Neuron (in vitro differentiated cells): ENCODE data around the gene SHB.

Experiments
- H2AFZ ChIP-seq: one replicate; pipeline ENCODE4 v1.6.1; 2013; ENCODE audit warnings: low read depth, mild to moderate bottlenecking, inconsistent platforms, low read length, moderate library complexity
- H3K27me3 ChIP-seq: one replicate; pipeline ENCODE4 v1.6.1; 2013; ENCODE audit warnings: low read length; ENCODE audit not compliant: insufficient read depth
- H3K36me3 ChIP-seq: one replicate; pipeline ENCODE4 v1.6.1; 2013; ENCODE audit warnings: low read length; ENCODE audit not compliant: insufficient read depth
- H3K4me1 ChIP-seq: one replicate; pipeline ENCODE4 v1.6.1; 2013; ENCODE audit warnings: low read length; ENCODE audit not compliant: insufficient read depth
- H3K4me3 ChIP-seq: 2 replicates; pipeline ENCODE4 v1.5.1; 2013; ENCODE audit warnings: mild to moderate bottlenecking, low read length, moderate library complexity
- H3K9me3 ChIP-seq: one replicate; pipeline ENCODE4 v1.6.1; 2013; ENCODE audit warnings: low read length

The SHB gene

DNA sequence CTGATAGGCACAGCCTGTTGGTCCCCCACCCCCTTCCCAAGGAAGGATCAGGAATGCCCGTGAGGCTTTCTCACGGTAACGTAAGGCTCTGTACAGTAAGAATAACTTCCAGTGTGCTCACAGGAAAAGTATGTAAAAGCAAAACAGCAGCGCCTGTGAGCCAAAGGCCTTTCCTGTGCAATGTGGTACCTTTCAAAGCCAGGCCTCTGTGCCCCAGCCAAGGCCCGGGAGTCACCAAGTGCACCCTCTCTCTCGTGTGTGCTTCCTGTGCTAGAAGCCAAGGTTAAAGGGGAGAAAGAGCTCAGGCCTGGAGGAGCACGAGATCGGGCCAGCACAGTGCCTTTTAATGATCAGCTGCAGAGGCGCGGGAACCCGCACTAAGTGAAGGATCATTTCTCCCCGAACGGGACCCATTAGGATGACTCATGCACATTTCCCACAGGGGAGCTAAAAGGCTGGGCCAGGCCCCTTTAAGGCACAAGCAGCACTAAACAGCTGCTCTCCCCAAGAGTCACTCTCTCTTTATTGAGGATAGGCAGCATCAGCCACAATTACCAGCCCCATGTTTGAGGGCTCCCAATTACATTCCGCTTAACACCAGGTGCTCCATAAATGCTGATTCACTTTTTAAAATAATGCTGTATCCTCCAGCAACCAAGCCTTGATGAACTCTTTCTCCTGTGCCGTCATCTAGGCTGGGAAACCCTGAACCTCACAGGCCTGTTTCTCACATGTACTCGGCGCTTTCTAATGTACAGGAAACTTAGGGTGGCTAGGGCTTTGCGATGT lies 42.8 kb downstream of the SHB start:
- H2AFZ ChIP-seq: no peak overlapping the region
- H3K4me3 ChIP-seq: no peak overlapping the region
- no peaks in the 10 kb centered on the region for H3K36me3 ChIP-seq
- H3K27me3 ChIP-seq: no peaks in the 10 kb centered on the region
- peaks cover 43% of the 10 kb centered on the region for H3K4me1 ChIP-seq
- no peaks in the 10 kb centered on the region for H3K9me3 ChIP-seq

- no peak overlapping the region for H3K4me3 ChIP-seq
- no peak overlapping the region for H2AFZ ChIP-seq
- H3K4me1 ChIP-seq: peaks cover 44% of the 10 kb centered on the region
- no peaks in the 10 kb centered on the region for H3K27me3 ChIP-seq
- no peaks in the 10 kb centered on the region for H3K9me3 ChIP-seq
- H3K36me3 ChIP-seq: no peaks in the 10 kb centered on the region
These were observed 43.9 kb downstream of the SHB start for GRCh38 chr9:38025166-38025565.

- Histone ChIP-seq H3K36me3 (no peaks in the 10 kb centered on the region), H2AFZ (no peak overlapping the region), H3K9me3 (no peaks in the 10 kb centered on the region), H3K4me3 (no peak overlapping the region), H3K4me1 (peaks cover 54% of the 10 kb centered on the region), H3K27me3 (no peaks in the 10 kb centered on the region)
These were observed 44.9 kb downstream of the SHB start for GRCh38 chr9:38024036-38024681.

- no peak overlapping the region for H3K4me3 ChIP-seq
- H3K36me3 ChIP-seq: no peaks in the 10 kb centered on the region
- H2AFZ ChIP-seq: no peak overlapping the region
- no peaks in the 10 kb centered on the region for H3K9me3 ChIP-seq
- peaks cover 59% of the 10 kb centered on the region for H3K4me1 ChIP-seq
- no peaks in the 10 kb centered on the region for H3K27me3 ChIP-seq
These were observed 45.4 kb downstream of the SHB start for GRCh38 chr9:38023661-38024035.

DNA sequence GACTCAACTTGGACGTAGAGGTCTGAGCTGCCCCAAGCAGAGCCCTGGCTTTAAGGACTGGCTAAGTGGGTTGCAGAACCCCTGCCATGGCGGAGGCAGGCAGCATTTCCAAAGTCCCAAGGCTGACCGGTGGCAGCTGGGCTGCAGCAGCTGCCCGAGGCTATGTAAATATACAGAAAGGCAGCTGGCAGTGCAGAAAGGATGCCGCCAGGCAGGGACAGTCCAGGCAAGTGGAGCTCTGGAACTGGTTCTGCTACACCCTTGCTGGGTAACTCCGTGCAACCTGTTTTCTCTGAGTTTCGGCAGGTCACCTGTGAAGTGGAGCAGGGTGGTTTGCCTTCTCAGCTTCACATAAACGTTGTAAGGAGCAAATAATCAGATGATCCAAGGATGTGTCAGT lies 46.0 kb downstream of the SHB start:
- no peak overlapping the region for H2AFZ ChIP-seq
- no peaks in the 10 kb centered on the region for H3K36me3 ChIP-seq
- peaks cover 66% of the 10 kb centered on the region for H3K4me1 ChIP-seq
- H3K4me3 ChIP-seq: no peak overlapping the region
- no peaks in the 10 kb centered on the region for H3K9me3 ChIP-seq
- no peaks in the 10 kb centered on the region for H3K27me3 ChIP-seq

DNA sequence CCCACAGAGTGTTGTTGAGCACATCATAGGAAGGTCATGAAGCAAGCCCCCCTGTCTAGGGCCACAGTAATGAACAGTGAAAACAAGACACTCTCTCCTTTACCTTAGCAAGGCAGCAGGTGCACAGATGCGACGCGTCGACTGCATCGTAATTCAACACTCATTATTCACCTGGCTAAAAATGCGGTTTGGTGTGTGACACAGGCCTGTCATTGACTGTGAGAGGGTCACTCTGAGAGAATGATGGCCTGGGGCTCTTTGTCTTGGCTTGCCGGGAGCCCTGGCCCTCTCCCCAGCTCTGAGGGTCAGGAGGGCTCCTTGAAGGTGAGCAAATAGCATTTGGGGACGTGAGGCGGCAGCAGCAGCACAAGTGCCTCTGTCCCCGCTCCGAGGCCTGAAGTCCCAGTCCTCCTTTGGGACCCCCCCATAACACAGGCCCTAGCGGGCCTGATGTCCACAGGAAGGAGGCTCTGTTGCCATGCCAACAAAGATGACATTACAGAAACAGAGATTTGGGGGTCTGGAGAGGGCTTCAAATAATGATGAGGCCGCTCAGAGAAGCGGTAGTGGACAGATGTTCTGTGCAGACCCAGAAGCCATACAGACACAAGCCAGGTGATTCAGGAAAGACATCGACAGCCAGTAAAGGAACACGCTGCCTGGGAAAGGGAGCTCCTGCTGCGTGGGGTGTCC lies 46.7 kb downstream of the SHB start:
- Histone ChIP-seq H3K4me3 (no peak overlapping the region), H2AFZ (no peak overlapping the region), H3K4me1 (peaks cover 72% of the 10 kb centered on the region), H3K9me3 (no peaks in the 10 kb centered on the region), H3K27me3 (no peaks in the 10 kb centered on the region), H3K36me3 (no peaks in the 10 kb centered on the region)

GRCh38 chr9:38020151-38021076 lies 48.6 kb downstream of the SHB start:
- peaks cover 74% of the 10 kb centered on the region for H3K4me1 ChIP-seq
- H2AFZ ChIP-seq: no peak overlapping the region
- H3K27me3 ChIP-seq: no peaks in the 10 kb centered on the region
- H3K4me3 ChIP-seq: no peak overlapping the region
- no peaks in the 10 kb centered on the region for H3K36me3 ChIP-seq
- no peaks in the 10 kb centered on the region for H3K9me3 ChIP-seq

DNA sequence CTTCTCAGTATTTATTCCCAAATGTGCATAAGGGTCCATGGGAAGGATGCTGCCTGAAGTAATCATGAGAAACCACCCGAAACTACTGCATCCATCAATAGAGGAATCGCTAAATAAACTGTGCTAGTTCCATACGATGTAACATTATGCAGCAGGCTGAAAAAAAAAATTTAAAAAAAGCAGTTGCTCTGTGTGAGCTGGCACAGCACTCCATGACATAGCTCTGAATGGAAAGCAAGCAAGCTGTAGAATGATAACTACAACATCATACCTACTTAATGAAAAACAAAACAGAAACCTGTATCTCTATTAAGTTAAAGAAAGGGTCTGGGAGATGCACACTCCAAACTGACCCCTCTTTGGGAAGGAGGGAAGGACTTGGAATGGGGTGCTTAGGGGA lies 49.3 kb downstream of the SHB start:
- Histone ChIP-seq H3K4me1 (peaks cover 75% of the 10 kb centered on the region), H2AFZ (no peak overlapping the region), H3K4me3 (no peak overlapping the region), H3K9me3 (no peaks in the 10 kb centered on the region), H3K27me3 (no peaks in the 10 kb centered on the region), H3K36me3 (no peaks in the 10 kb centered on the region)

GRCh38 chr9:38018958-38019602 lies 49.9 kb downstream of the SHB start:
- H3K9me3 ChIP-seq: no peaks in the 10 kb centered on the region
- H3K4me3 ChIP-seq: no peak overlapping the region
- H3K27me3 ChIP-seq: no peaks in the 10 kb centered on the region
- peak overlapping the region; percentile 1 for H2AFZ ChIP-seq
- peaks cover 72% of the 10 kb centered on the region for H3K4me1 ChIP-seq
- H3K36me3 ChIP-seq: no peaks in the 10 kb centered on the region

DNA sequence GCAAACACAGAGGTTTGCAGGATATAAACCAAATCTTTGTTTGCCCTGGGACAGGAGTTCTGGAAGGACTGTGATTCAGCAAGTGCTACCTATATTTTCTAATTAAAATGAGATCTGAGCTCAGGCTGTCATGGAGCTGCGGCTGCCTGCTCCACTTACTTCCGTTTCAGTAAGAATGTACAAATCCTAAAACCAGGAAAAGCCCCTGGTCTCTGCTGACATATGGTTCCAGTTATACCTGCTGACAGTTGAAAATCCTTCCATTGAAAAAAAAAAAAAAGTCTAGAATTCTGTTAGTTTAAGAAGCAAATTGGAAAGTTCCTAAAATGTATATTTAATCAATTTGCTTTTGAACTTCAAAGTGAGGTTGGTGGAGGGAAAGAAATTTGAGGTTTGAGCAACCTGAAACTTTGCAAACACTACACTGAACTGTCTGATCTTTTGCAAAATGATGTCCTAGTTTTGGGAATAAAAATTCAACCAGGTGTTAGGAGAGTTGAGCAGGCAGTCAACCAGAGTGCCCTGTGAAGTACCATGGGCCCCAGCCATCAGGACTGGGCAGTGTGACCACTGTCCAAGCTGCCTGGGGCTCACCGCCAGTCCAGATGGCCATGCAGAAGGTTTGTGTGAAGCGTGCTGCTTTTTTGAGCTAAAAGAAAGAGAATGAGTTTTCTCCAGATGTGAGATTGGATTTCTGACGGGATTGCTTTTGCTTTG lies 50.6 kb downstream of the SHB start:
- H2AFZ ChIP-seq: no peak overlapping the region
- H3K4me1 ChIP-seq: peaks cover 66% of the 10 kb centered on the region

DNA sequence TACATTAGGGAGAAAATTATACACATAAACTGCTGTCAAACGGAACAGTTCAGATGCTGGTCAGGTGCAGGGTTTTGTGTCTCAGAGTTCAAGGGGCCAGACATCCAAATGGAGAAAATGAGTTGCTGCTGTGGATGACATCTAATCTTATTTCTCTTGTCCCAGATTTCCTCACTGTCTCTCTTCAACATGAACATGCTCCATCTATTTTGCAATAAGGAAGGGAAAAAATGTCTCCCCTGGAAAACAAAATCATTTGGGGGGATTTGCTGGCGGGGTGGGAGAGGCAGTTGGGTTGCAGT lies 51.2 kb downstream of the SHB start:
- Histone ChIP-seq H3K9me3 (no peaks in the 10 kb centered on the region), H3K4me3 (no peak overlapping the region), H2AFZ (no peak overlapping the region), H3K4me1 (peaks cover 60% of the 10 kb centered on the region), H3K36me3 (no peaks in the 10 kb centered on the region), H3K27me3 (no peaks in the 10 kb centered on the region)

More for the DNA sequence above, 50.6 kb downstream of the SHB start:
- H3K9me3 ChIP-seq: no peaks in the 10 kb centered on the region
- no peak overlapping the region for H3K4me3 ChIP-seq
- no peaks in the 10 kb centered on the region for H3K27me3 ChIP-seq
- H3K36me3 ChIP-seq: no peaks in the 10 kb centered on the region
